Progenitor cell of endocrine pancreas (in vitro differentiated cells): ENCODE results near the gene COPB1. TPM values are rescaled to one million over a fixed set of nuclear protein-coding genes. Genes with fewer than 3 reads are reported as not detected.

Experiments
- total RNA-seq: library from RNA; stranded (reverse); gene quantifications from 2 replicates; pipeline ENCODE4 v1.2.1, GENCODE V29; 2021

COPB1 gene
- total RNA-seq, 1 donor from 2014 or later, result 99.9 TPM

Other genes starting within 250 kb of the COPB1 start
- gene RRAS2, start 140.6 kb downstream of the COPB1 start, total RNA-seq, result 45.5 and 46.6 TPM in 2 replicates
- gene PSMA1, start 20.6 kb upstream of the COPB1 start, total RNA-seq, result 144 and 147 TPM in 2 replicates
- 26.9 and 29.7 TPM in 2 replicates for gene PDE3B, start 144.0 kb upstream of the COPB1 start, total RNA-seq